NCI-H748 (cell line): Measurements from ENCODE around the gene MTARC2.
A peak's percentile ranks its signal among the peaks of the same experiment; 100 is the strongest.
"Not testable (repeated sequence)": the region's sequence is repeated elsewhere in the genome, so short reads cannot be mapped to it uniquely, and the experiment has no call there.

Source experiments
- DNase-seq: peaks from one replicate; lab custom pipeline; 2025; ENCODE audit not compliant: unreplicated experiment; lab: John Stamatoyannopoulos, UW

MTARC2 gene

GRCh38 chr1:220732137-220732536 lies 16.0 kb upstream of the MTARC2 start:
- no peak for DNase-seq

GRCh38 chr1:220732621-220733020 lies 15.5 kb upstream of the MTARC2 start:
- no peak for DNase-seq

GRCh38 chr1:220733086-220733601 lies 15.0 kb upstream of the MTARC2 start:
- peak; percentile 72 for DNase-seq

DNA sequence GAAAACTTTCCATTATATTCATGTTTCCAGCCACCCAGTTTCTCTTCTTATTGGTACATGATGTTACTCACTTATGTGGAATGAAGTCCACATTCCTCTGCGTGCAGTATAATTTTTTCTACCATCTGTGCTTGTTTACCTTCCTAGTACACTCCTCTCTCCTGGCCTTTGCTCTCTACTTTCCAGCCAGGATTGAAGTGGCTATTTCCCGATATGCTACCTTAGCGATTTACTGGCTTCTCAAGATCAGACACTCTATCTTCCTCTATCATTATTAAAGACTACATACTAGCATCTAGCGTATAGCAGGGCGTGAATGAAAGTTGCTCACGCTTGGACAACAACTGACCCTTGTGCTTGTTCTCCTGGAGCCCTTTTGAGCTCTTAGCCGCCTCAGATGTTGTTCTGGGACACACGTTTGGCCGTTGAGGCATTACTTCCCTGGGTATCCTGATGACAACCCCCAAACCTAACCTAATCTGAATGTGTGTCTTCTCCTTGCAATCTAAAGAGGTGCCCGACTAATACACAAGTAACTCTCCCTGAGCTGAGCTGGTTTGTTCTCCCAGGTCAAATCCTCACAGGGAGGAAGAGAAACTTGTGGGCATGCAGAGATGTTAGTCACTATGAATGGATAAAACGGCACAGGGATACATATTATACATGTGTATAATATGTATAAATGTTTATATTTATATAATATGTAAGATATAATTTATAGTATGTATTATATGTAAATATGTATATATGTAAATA lies 13.4 kb upstream of the MTARC2 start:
- DNase-seq, result no peak

DNA sequence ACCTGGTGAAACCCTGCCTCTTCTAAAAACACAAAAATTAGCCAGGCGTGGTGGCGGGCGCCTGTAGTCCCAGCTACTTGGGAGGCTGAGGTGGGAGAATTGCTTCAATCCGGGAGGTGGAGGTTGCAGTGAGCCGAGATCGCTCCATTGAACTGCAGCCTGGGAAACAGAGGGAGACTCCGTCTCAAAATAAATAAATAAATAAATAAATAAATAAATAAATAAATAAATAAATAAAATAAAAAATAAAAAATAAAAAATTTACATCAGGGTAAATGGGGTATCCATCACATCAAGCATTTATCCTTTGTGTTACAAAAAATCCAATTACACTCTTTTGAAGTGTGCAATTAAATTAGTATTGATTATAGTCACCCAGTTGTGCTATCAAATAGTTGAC lies 11.8 kb upstream of the MTARC2 start:
- not testable (repeated sequence) for DNase-seq

GRCh38 chr1:220741349-220741748 lies 6.8 kb upstream of the MTARC2 start:
- DNase-seq, result no peak

GRCh38 chr1:220741825-220742224 lies 6.3 kb upstream of the MTARC2 start:
- DNase-seq, result no peak

DNA sequence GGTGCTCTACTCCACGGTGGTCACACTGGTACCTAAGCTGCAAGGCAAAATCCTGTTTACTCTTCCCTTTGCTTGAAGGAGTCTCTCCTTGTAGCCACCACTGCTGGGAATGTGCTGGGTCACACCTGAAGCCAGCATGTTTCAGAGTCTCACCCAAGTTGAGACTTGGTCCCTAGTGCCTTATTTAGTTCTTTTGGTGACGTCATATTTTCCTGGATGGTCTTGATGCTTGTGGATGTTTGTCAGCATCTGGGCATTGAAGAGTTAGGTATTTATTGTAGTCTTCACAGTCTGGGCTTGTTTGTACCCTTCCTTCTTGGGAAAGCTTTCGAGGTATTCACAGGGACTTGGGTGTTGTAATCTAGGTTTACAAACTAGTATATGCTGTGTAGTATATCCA lies 5.6 kb upstream of the MTARC2 start:
- no peak for DNase-seq

GRCh38 chr1:220746851-220747250 lies 1.3 kb upstream of the MTARC2 start:
- no peak for DNase-seq

DNA sequence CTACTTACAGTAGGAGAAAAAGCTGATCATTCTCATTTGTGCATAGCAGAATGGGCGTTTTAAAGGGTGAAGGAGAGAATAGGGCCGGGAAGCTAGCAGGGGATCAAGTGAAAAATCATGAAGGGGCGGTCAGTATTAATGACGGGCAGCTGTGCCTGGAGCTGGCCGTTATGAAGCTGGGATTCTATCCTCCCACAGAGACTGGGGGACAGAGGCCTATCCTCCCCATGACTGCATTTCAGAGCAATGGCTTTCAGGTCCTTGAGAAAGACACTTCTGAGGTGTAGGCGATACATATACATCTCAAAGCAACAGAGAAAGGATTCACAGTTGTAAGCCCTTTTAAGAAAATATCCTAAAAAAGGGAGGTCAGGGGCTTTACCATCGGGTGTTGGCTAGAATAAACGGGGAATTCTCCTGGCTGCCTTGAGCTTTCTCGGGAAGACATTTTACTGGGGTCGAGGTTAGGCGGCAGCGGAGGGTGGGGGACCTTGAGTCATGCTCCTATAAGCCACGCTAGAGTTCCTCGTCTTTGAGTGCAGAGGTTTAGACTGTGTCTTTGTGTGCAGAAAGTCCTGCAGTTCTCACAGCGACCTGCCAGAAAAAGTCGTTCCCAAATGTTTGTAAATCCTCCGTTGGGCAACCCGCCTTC lies 559 bp upstream of the MTARC2 start:
- DNase-seq, result no peak

- DNase-seq, result no peak
These were observed 814 bp downstream of the MTARC2 start for GRCh38 chr1:220748936-220749335.

DNA sequence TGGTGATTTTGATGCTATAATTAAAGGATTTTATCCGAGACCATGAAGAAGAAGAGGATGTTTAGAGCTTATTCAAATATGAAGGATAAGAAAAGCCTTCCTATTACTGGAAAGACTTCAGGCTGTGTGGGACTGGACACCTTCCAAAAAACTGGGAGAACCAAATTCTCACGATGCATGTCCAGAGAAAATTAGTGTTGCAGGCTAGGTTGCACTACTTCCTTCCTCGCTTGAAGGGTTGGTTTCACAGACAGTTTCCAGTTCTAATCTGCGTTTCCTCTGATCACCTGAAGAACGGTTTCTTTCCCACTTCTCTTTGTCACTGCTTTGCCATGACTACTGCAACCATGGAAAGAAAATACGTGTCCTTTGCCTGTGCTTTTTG lies 2.0 kb downstream of the MTARC2 start:
- no peak for DNase-seq

DNA sequence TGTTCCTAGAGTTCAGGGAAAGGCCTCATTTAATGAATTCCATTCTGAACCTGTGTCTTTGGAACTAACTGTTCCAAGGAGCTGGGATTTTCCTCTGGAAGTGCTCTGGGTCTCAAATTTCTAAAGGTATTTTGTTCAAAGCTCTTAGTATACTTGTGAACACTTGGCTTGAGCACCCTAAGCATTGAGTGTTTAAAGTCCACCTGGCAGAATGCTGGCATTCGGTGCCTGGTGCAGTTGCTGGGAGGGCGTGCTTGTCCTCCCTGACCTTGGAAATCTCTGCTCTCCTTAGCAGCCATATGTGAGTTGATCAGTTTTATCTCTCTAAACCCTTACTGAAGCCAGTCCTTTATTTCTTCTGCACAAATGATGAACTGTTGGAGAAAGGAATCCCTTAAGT lies 3.0 kb downstream of the MTARC2 start:
- no peak for DNase-seq

DNA sequence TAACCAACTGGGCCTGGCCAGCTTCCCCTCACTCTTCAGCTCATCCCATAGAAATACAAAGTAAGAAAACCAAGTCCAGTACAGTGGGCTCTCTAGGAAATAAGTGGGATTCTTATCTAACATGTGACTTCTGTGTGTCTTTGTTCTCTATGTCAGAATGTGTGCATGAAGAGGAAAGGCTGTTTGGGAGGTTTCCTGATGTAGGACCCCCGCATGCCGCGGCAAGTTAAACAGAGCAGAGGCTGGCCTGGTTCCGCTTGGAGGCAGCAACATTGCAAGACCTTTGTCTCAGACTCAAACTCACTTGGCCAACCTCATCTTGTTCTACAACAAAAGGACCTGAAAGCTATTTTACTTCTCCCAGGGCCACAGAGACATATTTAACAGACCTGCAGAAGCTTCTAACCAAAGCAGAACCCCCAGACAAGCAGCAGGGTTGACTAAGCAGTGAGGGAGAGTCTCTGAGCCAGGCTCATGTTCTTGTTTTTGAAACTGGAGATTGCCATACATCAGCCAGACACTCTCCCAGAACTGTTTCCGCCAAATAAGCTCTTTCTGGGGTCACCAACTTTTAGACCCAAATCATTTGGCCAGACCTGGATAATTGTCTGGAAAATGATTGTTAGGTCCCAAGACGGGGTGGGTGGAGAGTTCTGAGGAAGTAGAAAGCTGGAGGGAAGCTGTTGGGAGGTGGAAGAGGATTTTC lies 6.2 kb downstream of the MTARC2 start:
- no peak for DNase-seq

DNA sequence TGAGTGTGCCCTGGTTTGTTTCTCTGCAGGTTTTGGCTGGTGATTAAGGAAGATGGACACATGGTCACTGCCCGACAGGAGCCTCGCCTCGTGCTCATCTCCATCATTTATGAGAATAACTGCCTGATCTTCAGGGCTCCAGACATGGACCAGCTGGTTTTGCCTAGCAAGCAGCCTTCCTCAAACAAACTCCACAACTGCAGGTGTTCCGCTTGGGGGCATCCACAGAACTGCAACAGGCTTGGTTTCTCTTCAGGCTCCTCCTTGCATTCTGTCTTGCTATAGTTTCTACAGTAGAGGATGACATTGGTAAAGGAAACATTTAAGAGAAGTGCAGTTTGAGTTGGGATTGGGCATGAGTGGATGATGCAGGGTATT lies 6.8 kb downstream of the MTARC2 start:
- DNase-seq, result no peak

GRCh38 chr1:220755309-220755708 lies 7.2 kb downstream of the MTARC2 start:
- no peak for DNase-seq

DNA sequence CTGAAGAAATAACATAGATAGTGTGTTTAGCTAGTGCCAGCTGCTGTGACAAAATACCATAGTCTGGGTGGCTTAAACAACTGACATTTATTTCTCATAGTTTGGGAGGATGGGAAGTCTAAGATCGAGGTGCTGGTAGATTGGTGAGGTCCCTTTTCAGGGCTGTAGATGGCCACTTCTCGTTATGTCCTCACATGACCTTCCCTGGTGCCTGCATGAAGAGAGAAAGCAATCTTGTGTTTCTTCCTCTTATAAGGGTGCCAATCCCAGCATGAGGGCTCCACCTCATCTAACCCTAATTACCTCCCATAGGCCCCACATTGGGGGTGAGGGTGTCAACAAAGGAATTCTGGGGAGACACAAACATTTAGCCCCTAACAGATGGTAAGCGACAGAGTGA lies 9.3 kb downstream of the MTARC2 start:
- no peak for DNase-seq

GRCh38 chr1:220759147-220759546 lies 11.0 kb downstream of the MTARC2 start:
- no peak for DNase-seq

DNA sequence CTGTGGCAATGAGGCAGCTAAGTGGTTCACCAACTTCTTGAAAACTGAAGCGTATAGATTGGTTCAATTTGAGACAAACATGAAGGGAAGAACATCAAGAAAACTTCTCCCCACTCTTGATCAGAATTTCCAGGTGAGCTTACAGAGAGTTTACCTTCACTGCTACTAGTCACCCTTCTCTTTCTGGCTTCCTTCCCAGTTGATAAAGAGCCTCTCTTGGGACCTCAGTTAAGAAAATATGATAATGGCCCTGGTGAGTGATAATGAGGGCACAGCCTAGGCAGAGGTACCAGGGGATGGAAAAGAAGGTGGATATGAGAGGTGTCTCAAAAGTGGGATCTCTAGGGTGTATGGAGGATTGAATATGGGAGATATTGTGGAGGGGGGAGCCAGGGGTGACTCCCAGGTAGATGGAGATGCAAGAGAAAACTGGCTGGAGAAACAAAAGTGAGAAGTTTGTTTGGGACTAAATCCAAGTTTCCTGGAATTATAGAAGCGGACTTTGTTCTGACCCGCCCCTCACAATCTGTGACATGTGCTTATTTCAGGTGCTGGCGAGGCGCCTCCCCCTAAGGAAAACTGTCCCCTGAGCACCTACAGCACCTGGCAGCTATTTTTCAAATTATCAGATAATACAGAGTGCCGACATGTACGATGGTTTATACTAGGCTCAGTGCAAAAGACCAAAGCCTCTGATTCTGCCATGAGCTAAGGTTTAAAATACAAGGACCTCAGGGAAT lies 13.7 kb downstream of the MTARC2 start:
- no peak for DNase-seq

DNA sequence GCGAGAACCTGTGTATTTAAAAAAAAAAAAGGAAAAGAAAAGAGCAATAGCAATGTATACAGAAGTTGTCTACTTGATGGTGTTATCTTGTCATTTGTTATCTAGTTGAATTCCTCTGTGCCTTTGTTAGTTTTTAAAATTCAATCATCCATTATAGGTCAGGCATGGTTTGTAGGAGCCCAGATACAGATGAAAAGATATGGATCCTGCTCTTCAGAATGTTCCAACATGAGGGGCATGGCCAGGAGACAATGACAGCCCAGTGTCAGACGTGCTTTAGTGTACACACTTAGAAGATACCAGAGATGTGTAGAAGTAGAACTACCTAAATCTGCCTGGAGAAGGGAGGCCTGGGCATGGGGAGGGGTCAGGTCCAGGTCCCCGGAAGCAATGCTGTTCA lies 16.6 kb downstream of the MTARC2 start:
- DNase-seq, result no peak
